T-helper 9 cell (primary cell): ENCODE measurements around the gene U2AF2.

Source experiments
- DNase-seq: peaks from one replicate; pipeline ENCODE4 v3.0.0-alpha.2; 2020

U2AF2 gene

GRCh38 chr19:55643887-55644176, 11.0 kb upstream of the U2AF2 start:
- DNase-seq, result no peak

GRCh38 chr19:55644191-55644833, 10.5 kb upstream of the U2AF2 start:
- DNase-seq, result no peak

GRCh38 chr19:55644842-55645511, 9.9 kb upstream of the U2AF2 start:
- no peak for DNase-seq

DNA sequence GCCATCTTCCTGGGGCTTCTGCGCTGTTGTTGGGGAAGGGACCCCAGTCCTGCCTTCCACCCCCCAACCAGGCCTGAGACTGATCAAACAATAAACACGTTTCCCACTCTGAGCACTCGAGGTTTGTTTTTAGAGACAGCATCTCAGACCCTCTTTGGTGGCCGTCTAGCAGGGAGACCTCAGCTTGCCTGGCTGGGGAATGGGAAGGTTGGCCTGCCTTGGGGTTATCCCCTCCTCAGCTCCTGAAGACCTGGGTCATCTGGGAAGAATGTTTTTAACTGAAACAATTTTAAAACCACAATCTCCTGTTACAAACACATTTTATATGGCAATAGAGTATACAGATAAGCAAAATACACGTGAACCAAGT, 9.3 kb upstream of the U2AF2 start:
- DNase-seq, result no peak

GRCh38 chr19:55646889-55647731, 7.7 kb upstream of the U2AF2 start:
- DNase-seq, result no peak

GRCh38 chr19:55647732-55648584, 6.9 kb upstream of the U2AF2 start, which contains the start of gene CCDC106:
TSS of gene CCDC106 (plus strand) at chr19:55648212. CDS start at chr19:55649047, 835 bp downstream.
- no peak for DNase-seq

DNA sequence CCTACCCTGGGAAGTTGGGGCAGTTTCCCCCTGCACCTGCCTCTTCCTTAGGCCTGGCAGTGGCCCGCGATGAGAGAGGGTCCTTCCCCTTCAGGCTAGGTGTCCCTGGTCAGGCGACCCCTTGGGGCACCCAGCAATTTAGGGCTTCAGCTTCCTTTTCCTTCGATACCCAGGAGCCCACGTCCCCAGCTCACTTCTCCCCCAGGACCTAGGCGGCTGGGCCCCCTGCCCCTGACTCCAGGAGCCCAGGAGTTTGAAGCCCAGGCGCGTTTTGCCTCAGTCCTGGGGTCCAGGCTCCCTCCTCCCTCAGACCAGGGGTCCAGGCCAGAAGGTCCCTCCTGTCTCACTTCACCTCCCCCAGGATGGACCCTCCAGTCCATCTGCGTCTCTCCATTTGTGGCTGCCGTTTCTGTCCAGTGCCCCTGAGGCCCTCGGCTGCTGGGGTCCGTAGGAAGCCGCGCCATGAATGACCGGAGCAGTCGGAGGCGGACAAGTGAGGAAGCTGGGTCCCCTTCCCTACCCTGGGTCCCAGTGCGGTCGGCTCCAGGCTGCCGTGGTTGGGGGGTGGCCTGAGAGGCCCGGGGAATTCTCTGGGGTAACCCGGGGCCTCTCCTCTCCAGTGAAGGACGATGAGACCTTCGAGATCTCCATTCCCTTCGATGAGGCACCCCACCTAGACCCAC, 6.1 kb upstream of the U2AF2 start:
- no peak for DNase-seq

- DNase-seq, result no peak
These were observed 5.3 kb upstream of the U2AF2 start for GRCh38 chr19:55649268-55650125.

GRCh38 chr19:55650126-55650557, 4.7 kb upstream of the U2AF2 start:
- DNase-seq, result no peak

DNA sequence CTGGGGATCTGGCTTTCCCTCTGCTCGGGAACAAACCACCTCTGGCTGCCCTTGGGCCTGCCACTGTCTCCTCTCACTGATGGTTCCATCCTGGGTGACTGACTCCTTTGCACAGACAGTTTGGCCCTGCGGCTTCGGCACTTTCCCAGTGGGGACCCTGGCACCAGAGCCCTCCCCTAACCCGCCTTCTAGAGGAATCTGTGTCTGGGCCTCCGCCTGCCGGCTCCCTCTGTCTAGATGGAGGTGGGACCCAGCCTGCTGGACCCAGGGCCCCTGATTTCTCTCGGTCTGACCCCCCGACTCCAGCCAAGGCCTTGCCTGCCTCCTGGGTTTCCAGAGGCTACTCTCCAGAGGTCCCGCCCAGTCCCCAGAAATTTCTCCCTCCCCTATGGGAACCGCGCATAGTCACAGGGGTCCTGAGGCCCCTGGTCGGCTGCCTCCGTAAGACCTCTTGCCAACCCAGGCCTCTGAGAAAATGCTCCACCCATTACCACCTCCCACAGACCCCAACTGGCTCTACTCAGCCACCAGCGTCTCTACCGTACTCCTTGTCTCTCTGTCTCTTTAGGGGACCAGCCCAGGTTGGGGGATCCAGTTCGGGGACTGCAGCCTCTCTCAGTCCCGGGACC, 4.1 kb upstream of the U2AF2 start:
- no peak for DNase-seq

DNA sequence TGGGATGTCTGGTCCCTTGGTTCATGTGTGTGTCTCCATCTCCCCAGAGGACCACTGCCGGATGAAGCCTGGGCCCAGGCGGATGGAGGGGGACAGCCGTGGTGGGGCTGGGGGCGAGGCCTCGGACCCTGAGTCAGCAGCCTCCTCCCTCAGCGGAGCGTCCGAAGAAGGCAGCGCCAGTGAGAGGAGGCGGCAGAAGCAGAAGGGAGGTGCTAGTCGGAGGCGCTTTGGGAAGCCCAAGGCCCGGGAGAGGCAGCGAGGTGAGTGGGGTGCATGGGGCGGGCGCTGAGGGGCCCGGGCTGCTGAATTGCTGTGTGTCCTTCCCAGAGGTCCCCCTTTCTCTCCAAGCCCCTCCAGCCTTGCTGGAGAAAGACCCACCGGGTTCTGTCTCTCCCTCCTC, 3.6 kb upstream of the U2AF2 start:
- DNase-seq, result no peak

DNA sequence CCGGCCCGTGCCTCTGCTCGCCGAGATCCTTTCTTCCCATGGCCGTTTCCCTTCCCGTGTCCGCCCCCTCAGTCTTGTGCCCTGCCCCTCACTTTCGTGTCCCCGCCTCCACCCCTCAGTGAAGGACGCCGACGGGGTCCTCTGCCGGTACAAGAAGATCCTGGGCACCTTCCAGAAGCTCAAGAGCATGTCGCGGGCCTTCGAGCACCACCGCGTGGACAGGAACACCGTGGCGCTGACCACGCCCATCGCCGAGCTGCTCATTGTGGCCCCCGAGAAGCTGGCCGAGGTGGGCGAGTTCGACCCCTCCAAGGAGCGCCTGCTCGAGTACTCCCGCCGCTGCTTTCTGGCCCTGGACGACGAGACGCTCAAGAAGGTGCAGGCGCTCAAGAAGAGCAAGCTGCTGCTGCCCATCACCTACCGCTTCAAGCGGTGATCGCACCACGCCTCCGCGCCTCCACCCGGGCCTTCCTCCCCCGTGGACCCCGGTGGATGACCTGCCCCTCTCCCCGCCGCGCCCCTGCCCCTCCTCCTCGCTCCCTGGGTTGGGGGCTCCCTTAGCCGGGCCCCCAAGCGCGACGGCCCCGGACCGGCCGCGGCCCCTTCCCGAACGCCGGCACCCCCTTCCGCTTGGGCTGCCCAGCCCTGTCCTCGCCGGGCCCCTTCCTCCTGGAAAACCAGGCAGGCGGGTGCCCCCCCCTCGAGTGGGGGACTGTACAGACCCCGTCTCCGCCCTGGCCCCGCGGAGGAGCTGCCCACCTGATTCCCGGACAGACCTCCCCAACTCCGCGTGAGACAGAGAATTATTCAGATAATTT, 2.3 kb upstream of the U2AF2 start:
- DNase-seq, result no peak

DNA sequence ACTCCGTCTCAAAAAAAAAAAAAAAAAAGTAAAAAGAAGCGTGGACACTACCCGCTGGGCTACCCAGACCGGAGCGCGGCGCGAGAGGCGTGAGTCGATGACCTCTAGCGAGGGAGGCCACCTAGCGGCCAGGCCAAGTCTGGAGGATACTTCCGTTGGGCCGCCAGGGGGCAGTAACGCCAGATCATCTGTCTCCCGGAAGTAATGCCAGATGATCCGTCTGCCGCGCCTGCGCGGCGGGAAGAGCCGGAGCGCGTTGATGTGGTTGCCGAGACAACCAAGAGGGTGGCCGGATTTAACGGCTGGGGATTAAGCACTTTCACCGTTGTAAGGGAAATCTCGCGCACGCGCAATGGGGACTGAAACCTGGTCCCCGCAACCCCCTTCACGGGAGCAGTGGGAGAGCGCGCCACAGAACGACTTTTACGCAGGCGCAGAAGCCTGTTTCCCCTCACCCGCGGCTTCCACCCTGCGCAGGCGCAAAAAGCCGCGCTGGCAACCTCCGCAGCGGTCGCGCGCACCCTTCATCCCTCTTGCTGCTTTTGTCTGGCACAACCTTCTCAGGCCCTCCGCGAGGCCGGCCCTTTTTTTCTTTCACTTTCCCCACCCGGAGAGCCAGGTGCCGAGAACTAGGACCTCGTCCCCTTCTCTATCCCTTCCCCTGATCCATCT, 1.0 kb upstream of the U2AF2 start:
- peak; percentile 98 for DNase-seq

DNA sequence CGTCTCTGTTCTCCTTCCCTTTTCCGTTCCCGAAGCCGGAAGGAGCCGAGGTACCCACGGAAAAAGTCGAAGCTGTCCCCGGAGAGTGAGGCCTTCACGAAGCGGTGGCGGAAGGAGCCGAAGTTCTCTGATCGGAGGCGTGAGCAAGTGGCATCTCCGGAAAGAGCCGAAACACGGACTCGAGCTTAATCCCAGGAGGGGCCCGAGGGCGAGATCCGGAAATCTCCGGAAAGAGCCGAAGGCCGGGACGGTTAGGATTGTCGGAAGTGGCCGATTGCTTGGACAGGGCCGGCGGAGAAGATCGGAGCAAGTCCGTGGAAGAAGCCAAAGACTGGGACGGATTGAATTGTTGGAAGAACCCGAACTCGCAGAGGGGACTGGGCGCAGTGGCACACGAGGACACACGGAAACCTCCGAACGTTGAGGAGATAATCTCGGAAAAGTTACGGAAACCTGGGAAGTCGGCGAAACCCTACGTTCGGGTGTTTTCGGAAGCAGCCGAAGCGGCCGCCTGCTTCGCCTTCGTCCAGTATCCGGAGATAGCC, 440 bp upstream of the U2AF2 start:
- DNase-seq, result peak; percentile 97

DNA sequence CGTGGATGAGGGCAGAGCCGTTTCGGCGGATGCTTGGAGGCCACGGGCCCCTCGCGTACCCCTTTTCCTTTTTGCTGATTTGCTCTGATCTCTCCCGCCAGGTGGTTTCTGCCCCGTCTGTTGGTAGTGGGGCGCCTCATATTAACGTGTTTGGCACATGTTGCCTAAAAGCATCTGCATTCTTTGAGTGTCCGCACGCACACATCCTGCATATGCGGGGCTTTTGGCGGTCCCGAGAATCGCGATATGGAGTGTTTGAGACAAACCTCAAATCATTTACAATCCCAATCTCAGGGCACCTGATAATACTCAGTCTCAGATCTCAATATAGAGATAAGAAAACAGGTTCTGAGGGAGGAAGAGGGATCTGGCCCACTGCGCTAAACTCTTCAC, 809 bp downstream of the U2AF2 start:
- DNase-seq, result no peak

GRCh38 chr19:55656552-55656951, 1.7 kb downstream of the U2AF2 start:
- no peak for DNase-seq

- no peak for DNase-seq
These were observed 2.3 kb downstream of the U2AF2 start for GRCh38 chr19:55656988-55657747.

GRCh38 chr19:55658846-55659459, 4.1 kb downstream of the U2AF2 start:
- no peak for DNase-seq
